Liver (tissue), 9 donors: Measurements from ENCODE around the gene RASGRP4. TPM values are rescaled to one million over a fixed set of nuclear protein-coding genes. Genes with fewer than 3 reads are reported as not detected.

ENCODE experiments used
- DNase-seq: peaks from one replicate; pipeline ENCODE4 v3.0.0-alpha.2; 2017; ENCODE audit warnings: low spot score
- H3K27ac ChIP-seq, 2 donors: one replicate each; pipeline ENCODE4 v1.7.0; 2013; ENCODE audit warnings: inconsistent platforms in 2 of 2, low read length in 2 of 2, control low read depth in 1 of 2, low read depth in 1 of 2, mild to moderate bottlenecking in 1 of 2
- H3K27me3 ChIP-seq, 4 donors: one replicate each; pipeline versions ENCODE4 v1.6.1 to v1.7.0; 2013; ENCODE audit warnings: low read length in 3 of 4, inconsistent platforms in 1 of 4, mild to moderate bottlenecking in 1 of 4, moderate library complexity in 1 of 4; ENCODE audit not compliant: control insufficient read depth in 4 of 4, insufficient read depth in 4 of 4
- H3K36me3 ChIP-seq, 4 donors: one replicate each; pipeline versions ENCODE4 v1.6.1 to v1.7.0; 2013; ENCODE audit warnings: low read length in 3 of 4, mild to moderate bottlenecking in 3 of 4, low read depth in 1 of 4, moderate library complexity in 1 of 4; ENCODE audit not compliant: control insufficient read depth in 4 of 4, insufficient read depth in 3 of 4
- H3K4me1 ChIP-seq, 4 donors: one replicate each; pipeline versions ENCODE4 v1.6.1 to v1.7.0; 2013; ENCODE audit warnings: low read length in 3 of 4, mild to moderate bottlenecking in 3 of 4, moderate library complexity in 1 of 4; ENCODE audit not compliant: control insufficient read depth in 4 of 4, insufficient read depth in 4 of 4
- H3K4me3 ChIP-seq, 3 donors: one replicate each; pipeline versions ENCODE4 v1.6.1 to v1.7.0; 2013; ENCODE audit warnings: low read length in 3 of 3, control low read depth in 1 of 3, low read depth in 1 of 3, mild to moderate bottlenecking in 1 of 3
- H3K9ac ChIP-seq, 2 donors: one replicate each; pipeline ENCODE4 v1.7.0; 2013; ENCODE audit warnings: low read length in 2 of 2, mild to moderate bottlenecking in 2 of 2, moderate library complexity in 2 of 2, control low read depth in 1 of 2, low read depth in 1 of 2
- H3K9me3 ChIP-seq, 4 donors: one replicate each; pipeline versions ENCODE4 v1.6.1 to v1.7.0; 2013; ENCODE audit warnings: low read length in 3 of 4; ENCODE audit not compliant: control insufficient read depth in 4 of 4
- EGR1 ChIP-seq, 2 donors: IDR thresholded peaks; 2 replicates each; pipeline ENCODE4 v1.6.1; 2016 to 2018; ENCODE audit warnings: antibody characterized with exemption in 2 of 2, low read depth in 2 of 2
- FOXA1 ChIP-seq: IDR thresholded peaks from 2 replicates; pipeline ENCODE4 v1.6.1; 2016; ENCODE audit warnings: antibody characterized with exemption
- FOXA2 ChIP-seq: IDR thresholded peaks from 2 replicates; pipeline ENCODE4 v1.6.1; 2016; ENCODE audit warnings: antibody characterized with exemption
- GABPA ChIP-seq, 2 donors: IDR thresholded peaks in 1 of 2; conservative IDR thresholded peaks in 1 of 2; 2 replicates each; pipeline ENCODE4 v1.6.1; 2016; ENCODE audit warnings: antibody characterized with exemption in 2 of 2, mild to moderate bottlenecking in 1 of 2, moderate library complexity in 1 of 2
- HNF4A ChIP-seq, 2 donors: conservative IDR thresholded peaks; 2 replicates each; pipeline ENCODE4 v1.6.1; 2016; ENCODE audit warnings: antibody characterized with exemption in 2 of 2, mild to moderate bottlenecking in 2 of 2
- MAX ChIP-seq: IDR thresholded peaks from 2 replicates; pipeline ENCODE4 v1.6.1; 2016; ENCODE audit warnings: antibody characterized with exemption
- NR2F2 ChIP-seq: IDR thresholded peaks from 2 replicates; pipeline ENCODE4 v1.6.1; 2016; ENCODE audit warnings: antibody characterized with exemption
- RAD21 ChIP-seq, 2 donors: IDR thresholded peaks; 2 replicates each; pipeline ENCODE4 v1.6.1; 2016; ENCODE audit warnings: antibody characterized with exemption in 2 of 2, mild to moderate bottlenecking in 2 of 2
- RXRA ChIP-seq, 2 donors: IDR thresholded peaks; 2 replicates each; pipeline ENCODE4 v1.6.1; 2017 to 2018; ENCODE audit warnings: antibody characterized with exemption in 2 of 2, mild to moderate bottlenecking in 1 of 2
- SP1 ChIP-seq: IDR thresholded peaks from 2 replicates; pipeline ENCODE4 v1.6.1; 2018; ENCODE audit warnings: antibody characterized with exemption, mild to moderate bottlenecking
- TAF1 ChIP-seq: conservative IDR thresholded peaks from 2 replicates; pipeline ENCODE4 v1.6.1; 2016; ENCODE audit warnings: antibody characterized with exemption, mild to moderate bottlenecking
- YY1 ChIP-seq: IDR thresholded peaks from 2 replicates; pipeline ENCODE4 v1.6.1; 2016; ENCODE audit warnings: antibody characterized with exemption, mild to moderate bottlenecking
- WGBS: extraction: QIAGEN DNeasy Blood & Tissue Kit; methylation state at CpG from one replicate; pipeline ENCODE4 v1.1.7; 2013; 5-methylcytosine and 5-hydroxymethylcytosine counted together
- polyA plus RNA-seq, 2 donors: library from polyadenylated mRNA; stranded (reverse) in 1 of 2; unstranded in 1 of 2; fragments of 200-250 nt in 1 of 2; fragments of >200 nt in 1 of 2; fragmentation: Nextera tagmentation in 1 of 2; extraction: Ambion mirVana in 1 of 2; gene quantifications; one replicate each; pipeline versions ENCODE4 v1.2.1 to v1.2.3, GENCODE V29; 2013 to 2015
- total RNA-seq, 2 donors: library from RNA; depleted of rRNA; stranded (reverse); fragments of >200 nt; gene quantifications; one replicate each; pipeline ENCODE4 v1.2.3, GENCODE V29; 2014
- TF ChIP-seq, protein P1 (sequence below): IDR thresholded peaks from 2 replicates; pipeline ENCODE4 v1.6.1; 2016; ENCODE audit warnings: antibody characterized with exemption
- TF ChIP-seq, protein P2 (sequence below): IDR thresholded peaks from 2 replicates; pipeline ENCODE4 v1.6.1; 2016; ENCODE audit warnings: antibody characterized with exemption, mild to moderate bottlenecking
- TF ChIP-seq, protein P3 (sequence below): IDR thresholded peaks from 2 replicates; pipeline ENCODE4 v1.6.1; 2016; ENCODE audit warnings: antibody characterized with exemption
- TF ChIP-seq, protein P4 (sequence below): fragments of 150-350 bp; IDR thresholded peaks from 2 replicates; pipeline ENCODE4 v1.5.1; 2017; ENCODE audit warnings: improper control_type of control experiment, low read depth, low read length; ENCODE audit not compliant: missing input control
- donor health status: healthy.
- donor health status: healthy.
- donor health status: healthy.
- donor health status: healthy.
- donor health status: healthy.

Gene RASGRP4
- total and polyA plus RNA-seq, 4 donors, result 0.60 to 2.4 (median 1.6) TPM

DNA sequence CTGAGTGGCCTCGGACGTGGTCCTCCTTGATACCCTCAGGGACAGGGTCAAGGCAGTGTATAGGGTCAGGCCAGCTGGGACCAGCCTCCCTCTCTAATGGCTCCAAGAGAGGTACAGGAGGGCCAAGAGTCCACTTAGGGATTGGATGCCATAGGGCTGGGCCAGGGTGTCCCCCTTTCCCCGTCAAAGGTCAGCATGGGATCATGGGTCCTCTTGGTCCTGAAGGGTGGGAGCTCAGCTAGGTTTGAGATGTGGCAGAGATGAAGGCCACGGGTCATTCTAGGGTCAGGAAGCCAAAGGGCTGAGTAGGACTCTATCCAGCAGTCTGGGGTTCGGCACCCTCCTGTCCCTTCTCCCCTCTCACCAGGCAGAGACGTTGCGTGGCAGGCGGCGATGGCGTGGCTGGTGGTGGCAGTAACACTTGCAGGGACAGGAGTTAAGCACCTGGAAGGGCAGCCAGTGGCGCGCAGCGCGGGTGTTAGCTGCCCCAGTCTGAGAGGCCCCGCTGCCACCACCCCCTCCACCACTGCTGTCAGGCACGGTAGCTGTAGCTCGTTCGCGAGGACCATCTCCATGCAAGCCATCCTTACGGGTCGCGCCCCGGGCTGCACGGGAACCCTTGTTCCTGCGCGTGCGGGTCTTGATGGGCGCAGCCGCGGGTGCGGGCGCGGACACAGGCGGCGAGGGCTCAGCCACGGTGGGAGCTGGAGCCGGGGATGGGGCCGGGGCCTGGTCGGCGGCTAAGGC lies 40.8 kb downstream of the RASGRP4 start:
- no peak overlapping the region for H3K9ac ChIP-seq
- H3K9me3 ChIP-seq, result no peaks in the 10 kb centered on the region
- H3K36me3 ChIP-seq, result peaks cover 5 to 37% (median 22%) of the 10 kb centered on the region in 4 donors
- H3K27ac ChIP-seq, result no peak overlapping the region
- TF ChIP-seq HNF4A (conservative IDR thresholded peaks at IDR 0.05) (no peak), FOXA2 (no peak)
- peaks cover 7 to 23% (median 16%) of the 10 kb centered on the region in 4 donors for H3K4me1 ChIP-seq
- 66% methylated on average over 40 of the region's 40 CpGs for WGBS
- DNase-seq, result no peak
- H3K4me3 ChIP-seq, result no peak overlapping the region
- no peaks in the 10 kb centered on the region for H3K27me3 ChIP-seq

GRCh38 chr19:38384209-38385027 lies 41.6 kb downstream of the RASGRP4 start:
- 82% methylated on average over 10 of the region's 10 CpGs for WGBS
- H3K27ac ChIP-seq, result no peak overlapping the region
- no peak for DNase-seq
- no peak overlapping the region for H3K9ac ChIP-seq
- H3K27me3 ChIP-seq, result no peaks in the 10 kb centered on the region
- H3K9me3 ChIP-seq, result no peaks in the 10 kb centered on the region
- H3K36me3 ChIP-seq, result peaks cover 5 to 43% (median 24%) of the 10 kb centered on the region in 4 donors
- TF ChIP-seq FOXA2 (no peak), HNF4A (conservative IDR thresholded peaks at IDR 0.05) (no peak), TAF1 (no peak), RAD21 (IDR thresholded peaks at IDR 0.05) (no peak), RXRA (IDR thresholded peaks at IDR 0.05) (no peak), GABPA (IDR thresholded peaks at IDR 0.05 in 1 of 2, conservative IDR thresholded peaks at IDR 0.05 in 1 of 2) (no peak), EGR1 (IDR thresholded peaks at IDR 0.05; ENCODE audit: low read depth in 2 of 2) (no peak), FOXA1 (no peak), NR2F2 (no peak), SP1 (no peak), YY1 (no peak), MAX (no peak)
- TF ChIP-seq, protein P1, sequence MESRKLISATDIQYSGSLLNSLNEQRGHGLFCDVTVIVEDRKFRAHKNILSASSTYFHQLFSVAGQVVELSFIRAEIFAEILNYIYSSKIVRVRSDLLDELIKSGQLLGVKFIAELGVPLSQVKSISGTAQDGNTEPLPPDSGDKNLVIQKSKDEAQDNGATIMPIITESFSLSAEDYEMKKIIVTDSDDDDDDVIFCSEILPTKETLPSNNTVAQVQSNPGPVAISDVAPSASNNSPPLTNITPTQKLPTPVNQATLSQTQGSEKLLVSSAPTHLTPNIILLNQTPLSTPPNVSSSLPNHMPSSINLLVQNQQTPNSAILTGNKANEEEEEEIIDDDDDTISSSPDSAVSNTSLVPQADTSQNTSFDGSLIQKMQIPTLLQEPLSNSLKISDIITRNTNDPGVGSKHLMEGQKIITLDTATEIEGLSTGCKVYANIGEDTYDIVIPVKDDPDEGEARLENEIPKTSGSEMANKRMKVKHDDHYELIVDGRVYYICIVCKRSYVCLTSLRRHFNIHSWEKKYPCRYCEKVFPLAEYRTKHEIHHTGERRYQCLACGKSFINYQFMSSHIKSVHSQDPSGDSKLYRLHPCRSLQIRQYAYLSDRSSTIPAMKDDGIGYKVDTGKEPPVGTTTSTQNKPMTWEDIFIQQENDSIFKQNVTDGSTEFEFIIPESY, result no peak
- TF ChIP-seq, protein P2, sequence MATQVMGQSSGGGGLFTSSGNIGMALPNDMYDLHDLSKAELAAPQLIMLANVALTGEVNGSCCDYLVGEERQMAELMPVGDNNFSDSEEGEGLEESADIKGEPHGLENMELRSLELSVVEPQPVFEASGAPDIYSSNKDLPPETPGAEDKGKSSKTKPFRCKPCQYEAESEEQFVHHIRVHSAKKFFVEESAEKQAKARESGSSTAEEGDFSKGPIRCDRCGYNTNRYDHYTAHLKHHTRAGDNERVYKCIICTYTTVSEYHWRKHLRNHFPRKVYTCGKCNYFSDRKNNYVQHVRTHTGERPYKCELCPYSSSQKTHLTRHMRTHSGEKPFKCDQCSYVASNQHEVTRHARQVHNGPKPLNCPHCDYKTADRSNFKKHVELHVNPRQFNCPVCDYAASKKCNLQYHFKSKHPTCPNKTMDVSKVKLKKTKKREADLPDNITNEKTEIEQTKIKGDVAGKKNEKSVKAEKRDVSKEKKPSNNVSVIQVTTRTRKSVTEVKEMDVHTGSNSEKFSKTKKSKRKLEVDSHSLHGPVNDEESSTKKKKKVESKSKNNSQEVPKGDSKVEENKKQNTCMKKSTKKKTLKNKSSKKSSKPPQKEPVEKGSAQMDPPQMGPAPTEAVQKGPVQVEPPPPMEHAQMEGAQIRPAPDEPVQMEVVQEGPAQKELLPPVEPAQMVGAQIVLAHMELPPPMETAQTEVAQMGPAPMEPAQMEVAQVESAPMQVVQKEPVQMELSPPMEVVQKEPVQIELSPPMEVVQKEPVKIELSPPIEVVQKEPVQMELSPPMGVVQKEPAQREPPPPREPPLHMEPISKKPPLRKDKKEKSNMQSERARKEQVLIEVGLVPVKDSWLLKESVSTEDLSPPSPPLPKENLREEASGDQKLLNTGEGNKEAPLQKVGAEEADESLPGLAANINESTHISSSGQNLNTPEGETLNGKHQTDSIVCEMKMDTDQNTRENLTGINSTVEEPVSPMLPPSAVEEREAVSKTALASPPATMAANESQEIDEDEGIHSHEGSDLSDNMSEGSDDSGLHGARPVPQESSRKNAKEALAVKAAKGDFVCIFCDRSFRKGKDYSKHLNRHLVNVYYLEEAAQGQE, result no peak
- TF ChIP-seq, protein P3, sequence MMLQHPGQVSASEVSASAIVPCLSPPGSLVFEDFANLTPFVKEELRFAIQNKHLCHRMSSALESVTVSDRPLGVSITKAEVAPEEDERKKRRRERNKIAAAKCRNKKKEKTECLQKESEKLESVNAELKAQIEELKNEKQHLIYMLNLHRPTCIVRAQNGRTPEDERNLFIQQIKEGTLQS, result no peak
- TF ChIP-seq, protein P4, sequence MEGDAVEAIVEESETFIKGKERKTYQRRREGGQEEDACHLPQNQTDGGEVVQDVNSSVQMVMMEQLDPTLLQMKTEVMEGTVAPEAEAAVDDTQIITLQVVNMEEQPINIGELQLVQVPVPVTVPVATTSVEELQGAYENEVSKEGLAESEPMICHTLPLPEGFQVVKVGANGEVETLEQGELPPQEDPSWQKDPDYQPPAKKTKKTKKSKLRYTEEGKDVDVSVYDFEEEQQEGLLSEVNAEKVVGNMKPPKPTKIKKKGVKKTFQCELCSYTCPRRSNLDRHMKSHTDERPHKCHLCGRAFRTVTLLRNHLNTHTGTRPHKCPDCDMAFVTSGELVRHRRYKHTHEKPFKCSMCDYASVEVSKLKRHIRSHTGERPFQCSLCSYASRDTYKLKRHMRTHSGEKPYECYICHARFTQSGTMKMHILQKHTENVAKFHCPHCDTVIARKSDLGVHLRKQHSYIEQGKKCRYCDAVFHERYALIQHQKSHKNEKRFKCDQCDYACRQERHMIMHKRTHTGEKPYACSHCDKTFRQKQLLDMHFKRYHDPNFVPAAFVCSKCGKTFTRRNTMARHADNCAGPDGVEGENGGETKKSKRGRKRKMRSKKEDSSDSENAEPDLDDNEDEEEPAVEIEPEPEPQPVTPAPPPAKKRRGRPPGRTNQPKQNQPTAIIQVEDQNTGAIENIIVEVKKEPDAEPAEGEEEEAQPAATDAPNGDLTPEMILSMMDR, result no peak
- peaks cover 7 to 23% (median 16%) of the 10 kb centered on the region in 4 donors for H3K4me1 ChIP-seq
- H3K4me3 ChIP-seq, result no peak overlapping the region
